Measurements from ENCODE around the gene CFI. TPM values are rescaled to one million over a fixed set of nuclear protein-coding genes. Genes with fewer than 3 reads are reported as not detected.

CFI gene
- total RNA-seq: 100 to 1,000 TPM in 1 of 4 donors, 10 to 100 TPM in 3; 48.4 to 141 (median 72.9) TPM

DNA sequence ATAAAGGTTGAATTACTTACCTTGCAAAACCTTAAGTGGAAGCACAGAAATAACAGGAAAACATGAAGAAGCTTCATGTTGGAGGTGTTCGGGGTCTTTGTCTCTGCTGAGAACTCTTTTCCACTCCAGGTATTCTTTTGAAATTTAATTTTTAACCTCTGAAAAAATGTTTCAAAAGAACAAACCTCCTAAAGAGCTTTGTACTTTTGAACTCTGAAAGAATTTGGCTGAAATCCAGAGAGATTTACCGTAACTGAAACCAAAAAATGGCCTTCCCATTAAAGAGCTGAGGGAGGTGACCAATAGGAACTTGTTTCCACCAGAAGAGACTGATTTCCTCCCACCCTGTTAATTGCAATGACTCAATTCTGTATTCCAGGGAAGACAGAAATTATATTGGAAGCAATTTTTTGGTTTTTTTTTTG lies at the start of gene CFI:
Gene CFI (minus strand): TSS at position 105 of the 425 bp plus-strand sequence. CDS start 28 bp downstream, at position 77.
- Histone ChIP-seq H3K9me3 (no peaks in the 10 kb centered on the region), H3K4me3 (no peak within 1 kb of the TSS), H3K4me1 (no peaks in the 10 kb centered on the region), H3K27ac (peak within 1 kb of the TSS in 1 of 2 donors; percentile 36), H3K36me3 (no peaks in the 10 kb centered on the region), H3K27me3 (no peaks in the 10 kb centered on the region)
- no peak for TF ChIP-seq POLR2A (IDR thresholded peaks at IDR 0.05)
- TF ChIP-seq, protein P1, sequence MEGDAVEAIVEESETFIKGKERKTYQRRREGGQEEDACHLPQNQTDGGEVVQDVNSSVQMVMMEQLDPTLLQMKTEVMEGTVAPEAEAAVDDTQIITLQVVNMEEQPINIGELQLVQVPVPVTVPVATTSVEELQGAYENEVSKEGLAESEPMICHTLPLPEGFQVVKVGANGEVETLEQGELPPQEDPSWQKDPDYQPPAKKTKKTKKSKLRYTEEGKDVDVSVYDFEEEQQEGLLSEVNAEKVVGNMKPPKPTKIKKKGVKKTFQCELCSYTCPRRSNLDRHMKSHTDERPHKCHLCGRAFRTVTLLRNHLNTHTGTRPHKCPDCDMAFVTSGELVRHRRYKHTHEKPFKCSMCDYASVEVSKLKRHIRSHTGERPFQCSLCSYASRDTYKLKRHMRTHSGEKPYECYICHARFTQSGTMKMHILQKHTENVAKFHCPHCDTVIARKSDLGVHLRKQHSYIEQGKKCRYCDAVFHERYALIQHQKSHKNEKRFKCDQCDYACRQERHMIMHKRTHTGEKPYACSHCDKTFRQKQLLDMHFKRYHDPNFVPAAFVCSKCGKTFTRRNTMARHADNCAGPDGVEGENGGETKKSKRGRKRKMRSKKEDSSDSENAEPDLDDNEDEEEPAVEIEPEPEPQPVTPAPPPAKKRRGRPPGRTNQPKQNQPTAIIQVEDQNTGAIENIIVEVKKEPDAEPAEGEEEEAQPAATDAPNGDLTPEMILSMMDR (IDR thresholded peaks at IDR 0.05): no peak
- intact Hi-C loops (cut with DNase I; ENCODE audit: low total_unique reads): no loop called here
- DNase-seq: no peak

DNA sequence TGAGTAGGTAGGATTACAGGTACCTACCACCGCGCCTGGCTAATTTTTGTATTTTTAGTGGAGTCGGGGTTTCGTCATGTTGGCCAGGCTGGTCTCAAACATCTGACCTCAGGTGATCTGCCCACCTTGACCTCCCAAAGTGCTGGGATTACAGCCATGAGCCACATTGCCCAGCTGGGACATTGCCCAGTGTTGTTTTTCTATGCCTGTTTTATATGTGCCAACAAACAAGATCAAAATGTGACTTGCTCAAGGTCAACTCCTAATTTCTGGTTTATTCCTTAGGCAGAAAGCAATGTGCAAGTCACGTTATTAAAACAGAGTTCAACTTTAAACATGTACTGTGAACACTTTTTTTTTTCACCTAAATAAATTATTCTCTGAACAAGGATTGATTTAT lies 48.8 kb upstream of the CFI start:
- no peak for TF ChIP-seq POLR2A (IDR thresholded peaks at IDR 0.05)
- TF ChIP-seq, protein P1 (IDR thresholded peaks at IDR 0.05): no peak
- no peak overlapping the region for H3K27ac ChIP-seq
- intact Hi-C loops (cut with DNase I; ENCODE audit: low total_unique reads): no loop called here
- no peaks in the 10 kb centered on the region for H3K4me1 ChIP-seq
- DNase-seq: no peak
- H3K27me3 ChIP-seq: no peaks in the 10 kb centered on the region
- H3K4me3 ChIP-seq: no peak overlapping the region
- H3K36me3 ChIP-seq: no peaks in the 10 kb centered on the region
- no peaks in the 10 kb centered on the region for H3K9me3 ChIP-seq

DNA sequence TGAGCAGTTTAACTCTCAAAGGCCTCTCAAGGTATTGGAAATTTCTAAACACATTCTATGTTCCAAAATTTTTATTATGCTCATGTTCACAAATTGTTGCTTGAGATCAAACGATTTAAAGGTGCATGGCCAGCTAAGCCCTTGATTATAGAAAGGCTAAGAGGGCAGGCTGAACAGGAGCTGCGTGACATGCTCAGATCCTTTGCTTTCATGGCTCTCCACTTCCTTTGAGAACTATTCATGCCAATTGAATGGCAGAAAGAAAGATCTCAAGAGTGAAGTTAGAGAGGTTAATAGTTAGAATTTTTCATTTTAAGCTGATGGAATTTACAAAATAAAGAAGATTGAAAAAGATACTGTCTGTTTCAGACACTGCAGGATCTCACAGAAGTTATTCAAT lies 46.7 kb upstream of the CFI start:
- Histone ChIP-seq H3K4me1 (no peaks in the 10 kb centered on the region), H3K9me3 (no peaks in the 10 kb centered on the region), H3K4me3 (no peak overlapping the region), H3K36me3 (no peaks in the 10 kb centered on the region), H3K27ac (no peak overlapping the region), H3K27me3 (no peaks in the 10 kb centered on the region)
- TF ChIP-seq, protein P1 (IDR thresholded peaks at IDR 0.05): no peak
- TF ChIP-seq POLR2A (IDR thresholded peaks at IDR 0.05): no peak
- intact Hi-C loops (cut with DNase I; ENCODE audit: low total_unique reads): no loop called here
- DNase-seq: no peak

DNA sequence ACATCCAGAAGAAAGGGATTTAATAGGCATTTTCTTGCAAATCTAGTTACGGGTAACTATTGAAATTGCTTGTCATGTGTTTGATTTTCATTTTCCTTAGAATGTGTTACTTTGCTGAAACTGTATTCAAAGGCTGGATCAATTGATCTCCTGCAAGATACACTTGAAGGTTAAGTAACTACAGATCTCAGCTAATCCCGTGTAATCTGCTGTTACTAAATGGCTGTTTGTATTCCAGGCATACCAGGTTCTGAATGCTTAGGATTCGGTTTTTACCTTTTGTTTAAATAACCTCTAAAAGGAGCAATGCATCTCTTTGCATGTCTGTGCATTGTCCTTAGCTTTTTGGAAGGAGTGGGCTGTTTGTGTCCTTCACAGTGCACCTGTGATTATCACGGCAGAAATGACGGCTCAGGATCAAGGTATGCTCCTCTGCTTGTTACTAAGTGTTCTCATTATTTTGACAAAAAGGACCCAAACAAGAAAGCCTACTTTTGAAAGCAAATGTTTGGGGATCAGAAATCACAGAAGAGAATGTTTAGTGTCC lies 46.2 kb upstream of the CFI start, which contains the start of gene LRIT3:
Gene LRIT3 (plus strand): TSS at position 212 of the 547 bp plus-strand sequence. CDS start 95 bp downstream, at position 307.
- Histone ChIP-seq H3K27ac (no peak within 1 kb of the TSS), H3K4me3 (no peak within 1 kb of the TSS), H3K27me3 (no peaks in the 10 kb centered on the region), H3K36me3 (no peaks in the 10 kb centered on the region), H3K9me3 (no peaks in the 10 kb centered on the region), H3K4me1 (no peaks in the 10 kb centered on the region)
- intact Hi-C loops (cut with DNase I; ENCODE audit: low total_unique reads): no loop called here
- no peak for DNase-seq
- TF ChIP-seq, protein P1 (IDR thresholded peaks at IDR 0.05): no peak
- TF ChIP-seq POLR2A (IDR thresholded peaks at IDR 0.05): no peak

DNA sequence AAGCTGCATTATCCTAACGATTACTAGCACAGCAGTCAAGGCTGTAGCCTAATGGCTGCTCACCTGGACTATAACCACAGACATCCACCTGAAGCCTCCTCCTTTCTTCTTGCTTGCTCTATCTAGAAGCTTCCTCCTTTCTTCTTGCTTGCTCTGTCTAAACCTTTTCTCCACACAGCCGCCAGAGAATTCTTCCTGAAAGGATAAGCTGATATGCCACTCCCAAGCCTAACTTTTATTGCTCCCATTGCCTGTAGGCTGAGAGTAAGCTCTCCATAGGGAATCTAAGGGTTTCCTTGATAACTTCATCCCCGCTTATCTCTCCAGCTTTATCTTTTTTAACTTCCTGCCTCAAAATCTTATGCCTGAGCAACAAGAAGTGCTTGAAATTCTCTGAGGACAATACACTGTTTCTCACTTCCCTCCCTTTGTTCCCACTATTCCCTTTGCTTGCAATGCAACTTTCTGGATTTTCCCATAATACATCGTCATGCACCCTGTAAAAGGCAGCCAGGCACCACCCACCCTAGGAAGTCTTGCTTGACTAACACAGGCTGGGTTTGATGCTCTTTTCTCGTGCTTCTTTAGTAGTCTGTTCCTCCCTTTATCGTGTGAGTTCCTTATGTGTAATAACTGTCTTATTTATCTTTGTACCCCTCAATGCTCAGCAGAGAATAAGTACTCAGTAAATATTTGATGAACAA lies 44.7 kb upstream of the CFI start:
- TF ChIP-seq, protein P1 (IDR thresholded peaks at IDR 0.05): no peak
- TF ChIP-seq POLR2A (IDR thresholded peaks at IDR 0.05): no peak
- DNase-seq: no peak
- no peaks in the 10 kb centered on the region for H3K4me1 ChIP-seq
- H3K36me3 ChIP-seq: no peaks in the 10 kb centered on the region
- no peak overlapping the region for H3K4me3 ChIP-seq
- no peak overlapping the region for H3K27ac ChIP-seq
- no peaks in the 10 kb centered on the region for H3K27me3 ChIP-seq
- no peaks in the 10 kb centered on the region for H3K9me3 ChIP-seq
- intact Hi-C loops (cut with DNase I; ENCODE audit: low total_unique reads): no loop called here
